Stromal cell of bone marrow (primary cell): ENCODE results near the gene DHRS4.
"Not testable (repeated sequence)": the region's sequence is repeated elsewhere in the genome, so short reads cannot be mapped to it uniquely, and the experiment has no call there.

Experiments used
- DNase-seq: peaks from one replicate; pipeline ENCODE4 v3.0.0-alpha.2; 2012; ENCODE audit warnings: low read depth

Gene DHRS4

DNA sequence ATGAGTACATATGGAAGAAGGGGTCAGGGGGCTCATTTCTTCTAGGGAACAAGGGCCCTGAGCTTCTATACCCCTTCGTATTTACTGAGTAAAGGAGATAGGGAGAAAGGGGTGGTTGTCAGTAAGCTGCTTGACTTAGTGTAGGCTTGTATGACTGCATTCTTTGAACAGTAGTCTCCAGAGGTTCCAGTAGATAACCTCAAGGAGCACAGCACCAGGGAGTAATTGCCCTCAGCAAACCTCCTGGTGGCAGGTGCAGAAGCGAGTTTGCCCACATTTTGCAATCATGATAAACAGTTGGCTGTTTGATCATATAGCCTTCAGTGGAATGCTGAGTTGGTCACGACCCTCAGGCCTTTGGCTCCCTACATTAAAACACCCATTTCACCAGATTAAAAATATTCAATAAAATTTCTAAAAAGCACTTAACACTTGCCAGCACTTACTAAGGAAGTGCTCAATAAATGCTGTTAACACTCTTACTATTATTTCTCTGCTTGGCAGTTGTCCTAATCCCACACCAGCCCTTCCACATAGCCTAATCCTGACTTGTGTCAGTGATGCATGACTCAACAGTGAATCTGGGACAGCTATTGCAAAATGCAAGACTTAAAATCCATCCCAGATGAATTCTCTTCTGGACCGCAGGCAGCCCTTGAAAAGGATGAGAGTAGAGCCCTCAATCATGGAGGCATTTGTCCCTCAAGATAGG, 31.5 kb downstream of the DHRS4 start:
- DNase-seq, result peak; percentile 90

DNA sequence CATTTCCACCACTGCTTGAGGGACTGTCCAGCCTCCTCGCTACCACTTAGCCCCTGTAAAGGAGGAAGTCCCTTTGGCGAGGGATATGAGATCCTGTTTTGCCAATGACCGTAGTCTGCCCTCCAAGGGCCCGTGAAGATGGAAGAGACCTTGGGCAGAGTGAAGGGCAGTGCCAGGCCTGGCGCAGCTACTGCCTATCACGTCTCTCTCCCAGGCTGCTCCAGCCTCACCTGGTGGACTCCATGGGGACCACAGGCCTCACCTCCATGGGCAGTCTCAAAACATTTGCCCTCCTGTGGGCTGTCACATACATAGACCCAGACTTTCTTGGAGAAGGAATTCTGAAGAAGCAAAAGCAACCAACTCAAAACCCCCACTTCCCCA, 34.6 kb downstream of the DHRS4 start:
- DNase-seq, result not testable (repeated sequence)

DNA sequence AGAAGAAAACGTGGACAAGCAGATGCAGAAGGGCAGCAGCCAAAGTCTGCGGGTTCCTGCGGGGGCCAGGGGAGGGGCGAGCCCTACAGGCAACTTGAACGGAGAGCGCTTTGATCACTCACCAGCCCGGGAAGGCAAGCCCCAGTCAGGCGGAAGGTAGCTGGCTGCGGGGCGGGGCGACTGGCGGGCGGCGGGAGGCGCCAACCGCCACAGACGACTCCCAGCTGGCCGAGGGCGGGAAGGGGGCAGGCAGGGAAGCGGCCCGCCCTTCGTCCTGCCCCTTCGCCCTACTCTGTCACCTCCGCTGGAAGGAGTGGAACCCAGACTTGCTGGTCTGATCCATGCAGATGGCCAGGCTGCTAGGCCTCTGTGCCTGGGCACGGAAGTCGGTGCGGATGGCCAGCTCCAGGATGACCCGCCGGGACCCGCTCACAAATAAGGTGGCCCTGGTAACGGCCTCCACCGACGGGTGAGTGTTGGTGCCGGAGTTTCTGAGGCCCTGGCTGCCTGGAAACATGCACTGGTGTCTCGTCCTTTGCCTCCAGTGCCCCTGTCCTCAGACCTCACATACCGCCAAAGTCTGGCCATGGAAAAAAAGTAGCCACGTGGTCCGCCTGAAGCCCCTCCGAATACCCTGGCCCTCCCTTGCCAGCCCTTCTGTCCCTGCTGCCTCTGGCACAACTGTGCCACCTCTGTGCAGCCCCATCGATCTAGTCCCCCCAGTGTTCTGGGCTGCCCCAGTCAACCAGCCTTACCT, 35.2 kb downstream of the DHRS4 start, which contains the start of gene DHRS4L2:
TSS of gene DHRS4L2 (plus strand) at position 323 of the 757 bp plus-strand sequence. CDS start at position 342, 19 bp downstream.
- DNase-seq, result peak; percentile 56

DNA sequence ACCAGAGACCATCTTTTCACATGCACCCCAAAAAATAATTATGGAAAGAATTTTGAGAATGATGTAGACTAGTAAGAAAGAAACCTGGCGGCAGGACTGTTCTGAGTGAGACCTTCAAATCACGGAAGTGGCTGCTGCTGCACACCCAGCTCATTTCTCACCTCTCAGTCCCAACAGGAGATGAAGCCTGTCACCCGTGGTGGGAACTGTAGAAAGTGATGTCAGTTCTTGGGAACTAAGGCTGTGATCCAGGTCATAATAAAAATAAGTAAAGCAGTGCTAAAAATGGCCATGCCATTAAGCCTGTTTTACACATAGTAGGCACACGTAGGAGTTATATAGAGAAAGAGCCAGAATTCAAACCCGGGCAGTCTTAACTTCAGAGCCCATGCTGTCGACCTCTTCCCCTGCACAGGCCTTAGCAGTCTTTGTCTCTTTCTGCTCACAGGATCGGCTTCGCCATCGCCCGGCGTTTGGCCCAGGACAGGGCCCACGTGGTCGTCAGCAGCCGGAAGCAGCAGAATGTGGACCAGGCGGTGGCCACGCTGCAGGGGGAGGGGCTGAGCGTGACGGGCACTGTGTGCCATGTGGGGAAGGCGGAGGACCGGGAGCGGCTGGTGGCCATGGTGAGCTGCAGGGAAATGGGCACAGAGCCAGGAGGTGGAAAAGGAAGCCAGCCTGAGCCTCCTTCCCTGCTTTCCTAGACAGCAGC, 36.3 kb downstream of the DHRS4 start:
- not testable (repeated sequence) for DNase-seq

DNA sequence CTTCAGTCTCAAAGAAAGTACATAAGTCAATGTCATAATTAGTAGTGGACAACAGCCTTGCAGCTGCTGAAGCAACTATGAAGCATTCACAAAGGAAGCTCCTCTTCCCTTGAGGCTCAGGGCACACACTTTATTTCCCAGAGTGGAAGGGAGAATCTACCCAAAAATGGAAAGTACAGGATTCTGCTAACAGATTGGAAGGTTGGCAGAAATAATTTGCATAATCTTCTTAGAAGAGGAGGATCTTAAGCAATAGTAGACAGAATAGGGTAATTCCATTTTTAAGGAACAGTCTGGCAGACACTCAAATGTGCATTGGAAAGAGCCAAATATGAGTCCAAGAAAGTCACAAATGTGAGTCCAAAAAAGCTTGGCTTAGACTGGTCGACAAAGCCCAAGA, 37.4 kb downstream of the DHRS4 start:
- DNase-seq, result not testable (repeated sequence)

DNA sequence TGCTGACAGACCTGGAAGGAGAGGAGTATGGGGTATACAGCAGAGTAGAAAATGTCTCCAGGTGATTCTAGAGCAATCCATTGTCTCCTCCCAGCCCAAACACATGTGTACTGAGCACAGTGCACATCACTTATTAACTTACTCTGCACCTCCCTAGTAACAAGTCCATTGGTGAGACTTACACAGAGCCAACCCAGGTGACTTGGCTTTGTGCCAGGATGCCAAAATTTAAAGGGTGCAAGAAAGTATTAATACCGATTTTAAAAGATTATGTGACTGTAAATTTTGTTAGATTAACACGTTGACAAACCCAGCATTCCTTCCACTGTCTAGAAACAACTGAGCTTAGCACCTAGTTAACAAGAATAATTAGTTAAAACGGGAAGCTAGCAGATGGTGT, 39.5 kb downstream of the DHRS4 start:
- not testable (repeated sequence) for DNase-seq

DNA sequence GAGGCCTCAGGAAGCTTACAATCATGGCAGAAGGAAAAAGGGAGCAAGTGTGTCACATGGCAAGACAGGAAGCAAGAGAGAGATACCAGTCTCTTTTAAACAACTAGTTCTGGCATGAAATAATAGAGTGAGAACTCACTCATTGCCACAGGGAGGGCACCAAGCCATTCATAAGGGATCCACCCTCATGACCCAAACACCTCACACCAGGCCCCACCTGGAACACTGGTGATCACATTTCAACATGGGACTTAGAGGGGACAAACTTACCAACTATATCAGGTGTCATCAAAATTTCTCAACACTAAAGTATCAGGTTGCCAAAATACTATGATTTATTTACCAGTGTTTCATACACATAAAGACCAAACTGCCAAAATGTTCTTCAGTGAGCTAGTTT, 42.4 kb downstream of the DHRS4 start:
- not testable (repeated sequence) for DNase-seq

DNA sequence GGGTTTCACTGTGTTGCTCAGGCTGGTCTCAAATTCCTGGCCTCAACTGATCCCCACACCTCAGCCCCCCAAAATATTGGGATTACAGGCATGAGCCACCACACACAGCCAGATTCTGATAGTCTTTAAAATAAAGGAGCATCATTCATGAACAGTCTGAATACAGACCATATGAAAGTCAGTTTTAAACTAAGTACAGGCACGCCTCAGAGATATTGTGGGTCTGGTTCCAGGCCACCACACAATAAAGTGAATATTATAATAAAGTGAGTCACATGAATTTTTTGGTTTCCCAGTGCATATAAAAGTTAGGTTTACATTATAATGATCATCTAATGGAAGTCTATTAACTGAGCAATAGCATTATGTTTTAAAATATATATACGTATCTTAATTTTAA, 43.3 kb downstream of the DHRS4 start:
- not testable (repeated sequence) for DNase-seq

DNA sequence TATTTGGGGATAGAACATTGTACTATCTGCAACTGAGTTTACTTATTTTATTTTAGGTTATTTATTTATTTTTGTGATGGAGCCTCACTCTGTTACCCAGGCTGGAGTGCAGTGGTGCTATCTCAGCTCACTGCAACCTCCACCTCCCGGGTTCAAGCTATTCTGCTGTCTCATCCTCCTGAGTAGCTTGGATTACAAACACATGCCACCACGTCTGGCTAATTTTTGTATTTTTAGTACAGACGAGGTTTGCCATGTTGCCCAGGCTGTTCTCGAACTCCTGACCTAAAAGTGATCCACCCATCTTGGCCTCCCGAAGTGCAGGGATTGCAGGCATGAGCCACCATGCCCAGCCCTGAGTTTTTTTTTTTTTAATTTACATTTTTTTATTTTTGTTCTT, 46.1 kb downstream of the DHRS4 start:
- DNase-seq, result not testable (repeated sequence)

DNA sequence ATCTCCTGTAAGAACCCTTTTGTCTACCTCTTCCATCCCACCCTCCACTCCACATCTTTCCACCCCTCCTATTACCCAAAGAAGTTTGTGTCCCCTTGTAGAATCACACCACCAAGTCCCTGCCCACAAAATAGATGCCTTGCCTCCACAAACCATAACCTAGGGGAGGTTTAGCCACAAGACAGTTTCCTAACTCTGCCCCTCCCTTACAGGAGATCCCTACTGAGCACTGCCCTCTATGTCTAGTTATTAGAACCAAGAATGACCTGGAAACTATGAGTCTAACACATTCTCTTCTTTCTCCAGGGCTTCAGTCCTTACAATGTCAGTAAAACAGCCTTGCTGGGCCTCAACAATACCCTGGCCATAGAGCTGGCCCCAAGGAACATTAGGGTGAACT, 47.5 kb downstream of the DHRS4 start:
- DNase-seq, result not testable (repeated sequence)

DNA sequence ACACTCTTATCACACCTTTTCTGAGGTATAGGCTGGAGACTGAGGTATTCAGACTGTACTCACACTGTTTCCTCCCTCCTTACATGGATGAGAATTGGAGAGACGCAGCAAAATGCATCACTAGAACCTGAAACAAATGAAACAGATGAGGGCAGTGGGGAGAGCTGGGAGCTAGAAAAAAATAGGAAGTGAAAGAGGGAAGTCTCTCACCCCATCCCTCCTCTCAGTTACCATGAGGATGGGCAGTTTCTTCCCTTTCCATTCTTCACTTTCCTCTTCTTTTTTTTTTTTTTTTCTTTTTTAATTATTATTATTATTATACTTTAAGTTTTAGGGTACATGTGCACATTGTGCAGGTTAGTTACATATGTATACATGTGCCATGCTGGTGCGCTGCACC, 48.1 kb downstream of the DHRS4 start:
- not testable (repeated sequence) for DNase-seq

DNA sequence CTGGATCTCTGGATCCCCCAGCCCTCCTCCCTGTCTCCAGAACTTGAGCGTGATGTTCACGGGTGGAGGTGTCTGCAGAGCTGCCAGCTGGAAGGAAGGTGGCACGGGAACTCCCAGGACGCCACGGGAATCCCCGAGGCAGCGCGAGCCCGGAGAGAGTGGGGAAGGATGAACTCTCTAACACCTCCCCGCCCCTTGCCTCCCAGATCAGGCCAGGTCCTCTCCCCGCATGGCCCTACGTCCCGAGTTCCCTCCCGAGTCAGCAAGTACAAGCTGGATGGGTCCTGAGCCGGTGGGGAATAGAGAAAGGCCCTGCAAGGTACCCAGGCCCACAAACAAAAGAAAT, 52.9 kb downstream of the DHRS4 start:
- not testable (repeated sequence) for DNase-seq

DNA sequence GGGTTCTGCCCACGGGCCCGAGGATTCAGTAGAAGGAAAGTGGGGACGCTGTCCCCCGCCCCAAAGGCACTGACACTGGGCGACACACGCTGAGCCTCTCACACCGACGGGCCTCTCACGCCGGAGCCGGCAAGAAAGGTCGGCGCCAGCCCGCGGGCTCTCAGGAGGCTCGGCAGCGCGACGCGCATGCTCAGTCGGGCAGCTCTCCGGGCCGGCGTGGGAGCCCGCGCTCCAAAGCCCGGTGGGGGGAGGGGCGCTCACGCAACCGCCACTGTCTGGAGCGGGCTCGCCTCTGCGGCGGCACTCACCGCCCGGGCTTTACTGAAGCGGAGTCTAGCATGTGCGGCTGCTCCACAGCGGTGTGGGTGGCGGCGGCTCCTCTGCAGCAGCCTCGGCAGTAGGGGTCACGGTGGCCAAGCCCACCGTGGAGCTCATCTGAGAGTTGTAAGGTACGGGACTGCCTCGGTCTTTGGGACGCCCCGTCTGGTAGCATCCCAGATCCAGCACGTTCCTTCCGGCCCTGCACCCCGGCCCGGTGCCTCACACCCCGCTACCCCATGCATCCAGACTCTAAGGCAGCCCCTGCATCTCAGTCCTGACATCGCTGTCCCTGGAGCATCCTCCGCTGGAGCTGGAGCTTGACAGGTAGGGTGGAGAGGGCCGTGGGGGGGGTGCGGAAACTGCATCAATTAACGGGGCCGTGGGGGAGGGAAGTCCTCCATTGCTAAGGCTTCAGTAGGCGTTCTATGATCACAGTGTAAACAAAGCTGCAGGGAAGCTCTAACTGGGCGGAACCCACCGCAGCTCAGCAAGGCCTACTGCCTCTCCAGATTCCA, 53.5 kb downstream of the DHRS4 start:
- DNase-seq, result not testable (repeated sequence)

DNA sequence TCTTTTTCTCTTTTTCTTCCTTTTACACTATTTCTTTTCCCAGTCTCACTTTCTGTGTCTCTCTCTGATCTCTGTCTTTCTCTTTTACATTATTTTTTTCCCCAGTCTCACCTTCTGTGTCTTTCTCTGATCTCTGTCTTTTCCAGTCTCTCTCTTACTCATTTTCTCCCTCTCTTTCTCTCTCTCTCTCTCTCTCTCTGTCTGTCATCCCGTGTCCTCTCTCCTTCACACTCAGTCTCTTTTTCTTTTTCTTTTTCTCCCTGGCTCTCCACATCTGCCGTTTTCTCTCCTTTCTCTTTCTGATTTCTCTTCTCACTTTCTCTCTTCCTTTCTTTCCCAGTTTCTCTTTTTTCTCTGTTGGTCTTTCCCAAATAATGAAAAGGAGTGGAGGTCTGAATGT, 57.5 kb downstream of the DHRS4 start:
- DNase-seq, result no peak

DNA sequence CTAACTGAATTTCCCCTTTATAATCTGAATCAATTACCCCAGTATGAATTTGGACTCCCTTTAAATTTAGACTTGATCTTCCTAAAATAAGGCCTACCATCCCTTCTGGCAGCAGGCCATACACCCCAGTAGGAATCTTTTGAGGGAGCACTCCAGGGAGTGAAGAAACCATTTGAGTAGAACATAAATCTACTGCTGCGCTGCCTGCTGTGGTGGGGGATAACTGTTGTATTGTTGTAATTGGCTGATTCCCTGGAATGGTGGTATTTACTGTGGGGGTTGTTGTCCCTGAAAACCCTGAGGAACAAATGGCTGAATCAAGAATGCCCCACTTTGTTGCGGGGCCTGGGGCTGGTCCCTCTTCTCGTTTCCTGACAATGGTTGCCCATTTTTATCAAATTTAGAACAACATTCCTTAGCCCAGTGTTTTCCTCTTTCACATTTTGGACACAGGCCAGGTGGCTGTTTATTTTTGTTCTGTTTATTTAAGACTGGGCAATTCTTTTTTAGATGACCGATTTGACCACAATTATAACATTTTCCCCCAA, 59.2 kb downstream of the DHRS4 start:
- not testable (repeated sequence) for DNase-seq

DNA sequence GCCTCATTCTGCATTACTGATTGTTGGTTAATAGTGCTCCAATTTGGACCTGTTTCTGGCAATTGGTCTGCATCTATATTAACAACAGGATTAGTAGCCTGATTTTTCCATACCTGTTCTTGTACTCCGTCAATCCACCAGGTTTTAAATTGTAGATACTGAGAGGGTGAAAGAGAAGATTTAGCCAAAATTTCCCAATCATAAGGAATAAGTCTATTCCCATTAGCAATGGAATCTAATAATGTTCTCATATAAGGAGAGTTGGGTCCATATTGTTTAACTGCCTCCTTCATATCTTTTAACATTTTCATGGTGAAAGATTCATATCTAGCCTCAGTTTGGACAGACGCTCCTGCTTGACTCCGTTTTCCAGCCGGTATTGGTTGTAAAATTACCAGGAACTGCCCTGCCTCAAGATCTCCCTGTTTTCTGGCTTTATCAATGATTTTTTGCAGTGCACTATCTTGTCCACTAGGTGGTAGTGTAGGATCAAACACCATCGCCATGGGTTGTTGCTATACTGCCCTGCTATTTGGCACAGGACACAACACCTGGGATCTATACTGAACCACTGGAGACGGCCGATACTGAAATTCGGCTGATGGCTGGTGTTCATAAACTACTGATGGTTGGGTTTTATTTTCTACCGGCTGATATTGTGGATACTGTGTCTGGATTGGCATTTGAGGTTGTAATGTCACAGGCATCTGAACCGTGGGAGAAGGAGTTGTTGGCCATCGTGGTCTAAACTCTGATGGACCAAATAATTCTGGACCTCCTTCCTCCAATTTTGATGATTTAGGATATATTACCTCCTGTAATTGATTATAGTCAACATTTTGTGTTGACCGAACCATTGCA, 60.3 kb downstream of the DHRS4 start:
- DNase-seq, result peak; percentile 46

DNA sequence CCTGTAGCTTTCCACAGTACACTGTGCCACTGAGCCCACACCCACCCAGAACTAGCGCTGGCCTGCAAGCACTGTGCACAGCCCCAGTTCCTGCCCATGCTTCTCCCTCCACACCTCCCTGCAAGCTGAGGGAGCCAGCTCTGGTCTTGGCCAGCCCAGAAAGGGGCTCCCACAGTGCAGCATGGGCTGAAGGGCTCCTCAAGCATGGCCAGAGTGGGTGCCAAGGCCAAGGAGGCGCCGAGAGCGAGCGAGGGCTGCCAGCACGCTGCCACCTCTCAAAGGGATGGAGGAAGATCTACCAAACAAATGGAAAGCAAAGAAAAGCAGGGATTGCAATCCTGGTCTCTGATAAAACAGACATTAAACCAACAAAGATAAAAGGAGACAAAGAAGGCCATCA, 62.2 kb downstream of the DHRS4 start:
- DNase-seq, result not testable (repeated sequence)
